HUES6 (cell line): ENCODE results near the gene EYA3.

Experiments used
- H3K27ac ChIP-seq: 2 replicates; pipeline ENCODE4 v1.7.0; 2013; ENCODE audit warnings: low read depth, mild to moderate bottlenecking, low read length, inconsistent platforms
- H3K27me3 ChIP-seq: 2 replicates; pipeline ENCODE4 v1.6.1; 2013; ENCODE audit warnings: low read length; ENCODE audit not compliant: control insufficient read depth, insufficient read depth
- H3K36me3 ChIP-seq: 2 replicates; pipeline ENCODE4 v1.6.1; 2013; ENCODE audit warnings: low read length; ENCODE audit not compliant: control insufficient read depth, insufficient read depth
- H3K4me1 ChIP-seq: 2 replicates; pipeline ENCODE4 v1.6.1; 2013; ENCODE audit warnings: low read length; ENCODE audit not compliant: control insufficient read depth, insufficient read depth
- H3K4me3 ChIP-seq: 2 replicates; pipeline ENCODE4 v1.5.1; 2013; ENCODE audit warnings: low read depth, low read length
- H3K9ac ChIP-seq: one replicate; pipeline ENCODE4 v1.6.1; 2013; ENCODE audit warnings: mild to moderate bottlenecking, low read length
- H3K9me3 ChIP-seq: 2 replicates; pipeline ENCODE4 v1.6.1; 2013; ENCODE audit warnings: low read depth, low read length; ENCODE audit not compliant: control insufficient read depth, insufficient read depth

EYA3 gene

GRCh38 chr1:27980216-27980845 is 108.1 kb downstream of the EYA3 start:
- Histone ChIP-seq H3K9me3 (no peaks in the 10 kb centered on the region), H3K4me3 (no peak overlapping the region), H3K27ac (no peak overlapping the region), H3K9ac (no peak overlapping the region), H3K4me1 (no peaks in the 10 kb centered on the region), H3K27me3 (no peaks in the 10 kb centered on the region), H3K36me3 (peaks cover 10% of the 10 kb centered on the region)

GRCh38 chr1:27979859-27980201 is 108.6 kb downstream of the EYA3 start:
- Histone ChIP-seq H3K4me1 (no peaks in the 10 kb centered on the region), H3K27me3 (no peaks in the 10 kb centered on the region), H3K36me3 (peaks cover 10% of the 10 kb centered on the region), H3K9ac (no peak overlapping the region), H3K4me3 (no peak overlapping the region), H3K9me3 (no peaks in the 10 kb centered on the region), H3K27ac (no peak overlapping the region)

- no peak overlapping the region for H3K4me3 ChIP-seq
- H3K9me3 ChIP-seq, result no peaks in the 10 kb centered on the region
- no peak overlapping the region for H3K9ac ChIP-seq
- H3K36me3 ChIP-seq, result peaks cover 13% of the 10 kb centered on the region
- no peak overlapping the region for H3K27ac ChIP-seq
- no peaks in the 10 kb centered on the region for H3K4me1 ChIP-seq
- no peaks in the 10 kb centered on the region for H3K27me3 ChIP-seq
Observed at GRCh38 chr1:27979151-27979858, 109.1 kb downstream of the EYA3 start.

GRCh38 chr1:27974417-27974781 is 114.0 kb downstream of the EYA3 start:
- H3K36me3 ChIP-seq, result peaks cover 33% of the 10 kb centered on the region

GRCh38 chr1:27973771-27974416 is 114.5 kb downstream of the EYA3 start:
- H3K27me3 ChIP-seq, result no peaks in the 10 kb centered on the region
- no peak overlapping the region for H3K27ac ChIP-seq
- H3K9me3 ChIP-seq, result no peaks in the 10 kb centered on the region
- H3K4me1 ChIP-seq, result no peaks in the 10 kb centered on the region
- H3K36me3 ChIP-seq, result peaks cover 33% of the 10 kb centered on the region
- no peak overlapping the region for H3K4me3 ChIP-seq
- no peak overlapping the region for H3K9ac ChIP-seq

More at GRCh38 chr1:27974417-27974781, 114.0 kb downstream of the EYA3 start:
- H3K9ac ChIP-seq, result no peak overlapping the region
- H3K4me1 ChIP-seq, result no peaks in the 10 kb centered on the region
- H3K27me3 ChIP-seq, result no peaks in the 10 kb centered on the region
- H3K27ac ChIP-seq, result no peak overlapping the region
- no peaks in the 10 kb centered on the region for H3K9me3 ChIP-seq
- H3K4me3 ChIP-seq, result no peak overlapping the region

GRCh38 chr1:27972141-27972540 is 116.3 kb downstream of the EYA3 start:
- Histone ChIP-seq H3K9me3 (no peaks in the 10 kb centered on the region), H3K36me3 (peaks cover 42% of the 10 kb centered on the region), H3K27me3 (no peaks in the 10 kb centered on the region), H3K4me1 (no peaks in the 10 kb centered on the region), H3K9ac (no peak overlapping the region), H3K27ac (no peak overlapping the region), H3K4me3 (no peak overlapping the region)

GRCh38 chr1:27971674-27972073 is 116.7 kb downstream of the EYA3 start:
- Histone ChIP-seq H3K4me3 (no peak overlapping the region), H3K36me3 (peaks cover 43% of the 10 kb centered on the region), H3K4me1 (no peaks in the 10 kb centered on the region), H3K9me3 (no peaks in the 10 kb centered on the region), H3K9ac (no peak overlapping the region), H3K27me3 (no peaks in the 10 kb centered on the region), H3K27ac (no peak overlapping the region)

GRCh38 chr1:27970401-27970800 is 118.0 kb downstream of the EYA3 start:
- Histone ChIP-seq H3K9ac (no peak overlapping the region), H3K4me3 (no peak overlapping the region), H3K27me3 (no peaks in the 10 kb centered on the region), H3K27ac (no peak overlapping the region), H3K9me3 (no peaks in the 10 kb centered on the region), H3K4me1 (no peaks in the 10 kb centered on the region), H3K36me3 (peaks cover 51% of the 10 kb centered on the region)

GRCh38 chr1:27968692-27969091 is 119.7 kb downstream of the EYA3 start:
- Histone ChIP-seq H3K4me3 (no peak overlapping the region), H3K27ac (no peak overlapping the region), H3K9me3 (no peaks in the 10 kb centered on the region), H3K9ac (peak overlapping the region; percentile 10), H3K36me3 (peaks cover 62% of the 10 kb centered on the region), H3K27me3 (no peaks in the 10 kb centered on the region), H3K4me1 (no peaks in the 10 kb centered on the region)

- no peak overlapping the region for H3K27ac ChIP-seq
- H3K27me3 ChIP-seq, result no peaks in the 10 kb centered on the region
- H3K36me3 ChIP-seq, result peaks cover 69% of the 10 kb centered on the region
- H3K4me1 ChIP-seq, result no peaks in the 10 kb centered on the region
- H3K9me3 ChIP-seq, result no peaks in the 10 kb centered on the region
- H3K4me3 ChIP-seq, result no peak overlapping the region
- H3K9ac ChIP-seq, result no peak overlapping the region
Observed at GRCh38 chr1:27967884-27968466, 120.4 kb downstream of the EYA3 start.
